Lung (tissue), 12 donors: ENCODE data around the gene STK38. TPM values are rescaled to one million over a fixed set of nuclear protein-coding genes. Genes with fewer than 3 reads are reported as not detected.

ENCODE experiments used
- ATAC-seq: fragments of 200-7000 bp; cut with Tn5 transposase; one replicate; pipeline ENCODE4 v1.9.1; 2020; ENCODE audit warnings: moderate number of reproducible peaks; ENCODE audit not compliant: insufficient read depth, low FRiP score
- DNase-seq, 3 donors: peaks; one replicate each; pipeline ENCODE4 v3.0.0-alpha.2; 2013 to 2017
- H3K27ac ChIP-seq, 2 donors: one replicate each; pipeline ENCODE4 v1.5.1; 2013; ENCODE audit warnings: mild to moderate bottlenecking in 2 of 2, moderate library complexity in 2 of 2, control low read depth in 1 of 2, inconsistent platforms in 1 of 2, low read depth in 1 of 2, low read length in 1 of 2
- H3K27me3 ChIP-seq, 3 donors: one replicate each; pipeline ENCODE4 v1.5.1; 2013; ENCODE audit warnings: low read length in 2 of 3; ENCODE audit not compliant: control insufficient read depth in 3 of 3, insufficient read depth in 3 of 3
- H3K36me3 ChIP-seq, 4 donors: one replicate each; pipeline ENCODE4 v1.5.1; 2013; ENCODE audit warnings: low read length in 4 of 4, mild to moderate bottlenecking in 1 of 4, moderate library complexity in 1 of 4; ENCODE audit not compliant: control insufficient read depth in 4 of 4, insufficient read depth in 4 of 4
- H3K4me1 ChIP-seq, 5 donors: one replicate each; pipeline ENCODE4 v1.5.1; 2013; ENCODE audit warnings: low read length in 5 of 5, mild to moderate bottlenecking in 2 of 5, moderate library complexity in 1 of 5; ENCODE audit not compliant: control insufficient read depth in 5 of 5, insufficient read depth in 5 of 5
- H3K4me3 ChIP-seq: one replicate; pipeline ENCODE4 v1.5.1; 2013; ENCODE audit warnings: mild to moderate bottlenecking, control low read depth, moderate library complexity
- H3K9ac ChIP-seq, 2 donors: one replicate each; pipeline ENCODE4 v1.5.1; 2013; ENCODE audit warnings: low read length in 2 of 2, control low read depth in 1 of 2; ENCODE audit not compliant: insufficient read depth in 1 of 2
- H3K9me3 ChIP-seq, 4 donors: one replicate each; pipeline ENCODE4 v1.5.1; 2013; ENCODE audit warnings: low read length in 3 of 4, mild to moderate bottlenecking in 1 of 4, moderate library complexity in 1 of 4; ENCODE audit not compliant: control insufficient read depth in 4 of 4, insufficient read depth in 3 of 4
- WGBS, 2 donors: extraction: QIAGEN DNeasy Blood & Tissue Kit; methylation state at CpG; one replicate each; pipeline ENCODE4 v1.1.7; 2013; 5-methylcytosine and 5-hydroxymethylcytosine counted together
- polyA plus RNA-seq, 2 donors: library from polyadenylated mRNA; stranded (reverse); fragments of 200-250 nt; gene quantifications; one replicate each; pipeline ENCODE4 v1.2.1, GENCODE V29; 2013
- total RNA-seq, 2 donors: library from RNA; depleted of rRNA in 1 of 2; stranded (reverse); fragments of >200 nt in 1 of 2; gene quantifications; one replicate each; pipeline ENCODE4 v1.2.1, GENCODE V29; 2014 to 2021
- TF ChIP-seq, protein P1 (sequence below): IDR thresholded peaks from 2 replicates; pipeline ENCODE4 v1.5.1; 2012; ENCODE audit warnings: mild to moderate bottlenecking; ENCODE audit errors: control extremely low read depth, extremely low read depth
- donor health status: control.
- donor health status: control.
- donor health status: Bipolar disorder and iron deficiency.
- donor health status: healthy.
- donor health status: DM: yes; HTN: yes; CAD: no.

Gene STK38
- total and polyA plus RNA-seq, 4 donors: 16.7 to 36.1 (median 22.8) TPM

DNA sequence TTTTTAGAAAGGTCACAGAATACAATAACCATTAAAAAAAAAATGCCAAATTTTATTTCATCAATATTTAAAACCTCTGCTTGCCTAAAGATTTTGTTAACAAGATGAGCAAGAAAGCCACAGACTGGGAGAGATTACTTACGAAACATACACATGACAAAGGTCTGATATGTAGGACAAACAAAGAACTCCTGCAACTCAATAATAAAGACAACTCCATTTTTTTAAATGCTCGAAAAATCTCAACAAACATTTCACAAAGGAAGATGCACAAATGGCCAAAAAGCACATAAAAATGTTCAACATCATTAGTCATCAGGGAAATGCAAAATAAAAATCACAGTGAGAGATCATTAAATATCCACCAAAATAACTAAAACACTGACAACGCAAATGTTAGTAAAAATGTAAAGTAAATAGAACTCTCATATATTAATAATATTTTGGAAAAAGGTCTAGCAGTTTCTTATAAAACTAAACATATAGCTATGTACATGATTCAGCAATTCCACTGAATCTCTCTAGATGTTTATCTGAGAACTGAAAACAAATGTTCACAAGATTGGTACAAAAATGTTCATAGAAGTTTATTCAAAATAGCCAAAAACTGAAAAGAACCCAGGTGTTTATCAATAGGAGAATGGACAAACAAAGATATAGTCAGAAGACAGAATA, 10.3 kb downstream of the STK38 start:
- WGBS, 2 donors: 96 to 97% methylated on average over 3 of the region's 3 CpGs
- ATAC-seq (no peak), DNase-seq (no peak)
- TF ChIP-seq, protein P1, sequence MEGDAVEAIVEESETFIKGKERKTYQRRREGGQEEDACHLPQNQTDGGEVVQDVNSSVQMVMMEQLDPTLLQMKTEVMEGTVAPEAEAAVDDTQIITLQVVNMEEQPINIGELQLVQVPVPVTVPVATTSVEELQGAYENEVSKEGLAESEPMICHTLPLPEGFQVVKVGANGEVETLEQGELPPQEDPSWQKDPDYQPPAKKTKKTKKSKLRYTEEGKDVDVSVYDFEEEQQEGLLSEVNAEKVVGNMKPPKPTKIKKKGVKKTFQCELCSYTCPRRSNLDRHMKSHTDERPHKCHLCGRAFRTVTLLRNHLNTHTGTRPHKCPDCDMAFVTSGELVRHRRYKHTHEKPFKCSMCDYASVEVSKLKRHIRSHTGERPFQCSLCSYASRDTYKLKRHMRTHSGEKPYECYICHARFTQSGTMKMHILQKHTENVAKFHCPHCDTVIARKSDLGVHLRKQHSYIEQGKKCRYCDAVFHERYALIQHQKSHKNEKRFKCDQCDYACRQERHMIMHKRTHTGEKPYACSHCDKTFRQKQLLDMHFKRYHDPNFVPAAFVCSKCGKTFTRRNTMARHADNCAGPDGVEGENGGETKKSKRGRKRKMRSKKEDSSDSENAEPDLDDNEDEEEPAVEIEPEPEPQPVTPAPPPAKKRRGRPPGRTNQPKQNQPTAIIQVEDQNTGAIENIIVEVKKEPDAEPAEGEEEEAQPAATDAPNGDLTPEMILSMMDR: no peak
- Histone ChIP-seq H3K4me1 (peaks cover 0 to 10% (median 0%) of the 10 kb centered on the region in 5 donors), H3K36me3 (peaks cover 6 to 17% (median 9%) of the 10 kb centered on the region in 4 donors), H3K9ac (no peak overlapping the region), H3K27me3 (no peaks in the 10 kb centered on the region), H3K9me3 (no peaks in the 10 kb centered on the region), H3K4me3 (no peak overlapping the region), H3K27ac (no peak overlapping the region)

DNA sequence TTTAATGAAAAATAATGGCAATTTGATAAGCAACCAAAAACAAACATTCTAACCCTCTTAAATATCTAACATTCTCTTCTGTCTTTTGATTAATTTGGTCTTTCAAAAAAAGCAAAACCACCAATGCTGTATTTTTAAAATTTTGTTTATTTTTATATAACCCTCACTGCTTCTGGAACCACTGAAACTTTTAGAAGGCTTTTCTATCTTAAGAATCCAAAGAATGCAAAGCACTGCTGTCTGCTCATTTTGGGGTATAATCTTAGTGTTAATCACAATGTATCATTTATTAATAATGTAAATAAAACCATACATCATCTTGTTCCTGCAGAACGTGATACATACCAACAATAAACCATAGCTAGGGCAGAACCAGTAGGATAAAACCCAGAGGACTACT, 14.0 kb downstream of the STK38 start:
- H3K36me3 ChIP-seq: peaks cover 2 to 10% (median 4%) of the 10 kb centered on the region in 4 donors
- ATAC-seq (no peak), DNase-seq (no peak)
- no peak overlapping the region for H3K27ac ChIP-seq
- peaks cover 0 to 10% (median 0%) of the 10 kb centered on the region in 5 donors for H3K4me1 ChIP-seq
- TF ChIP-seq, protein P1: no peak
- H3K27me3 ChIP-seq: no peaks in the 10 kb centered on the region
- WGBS, 2 donors: 50 to 67% methylated on average over 1 of the region's 1 CpG
- H3K9ac ChIP-seq: no peak overlapping the region
- H3K4me3 ChIP-seq: no peak overlapping the region
- no peaks in the 10 kb centered on the region for H3K9me3 ChIP-seq

DNA sequence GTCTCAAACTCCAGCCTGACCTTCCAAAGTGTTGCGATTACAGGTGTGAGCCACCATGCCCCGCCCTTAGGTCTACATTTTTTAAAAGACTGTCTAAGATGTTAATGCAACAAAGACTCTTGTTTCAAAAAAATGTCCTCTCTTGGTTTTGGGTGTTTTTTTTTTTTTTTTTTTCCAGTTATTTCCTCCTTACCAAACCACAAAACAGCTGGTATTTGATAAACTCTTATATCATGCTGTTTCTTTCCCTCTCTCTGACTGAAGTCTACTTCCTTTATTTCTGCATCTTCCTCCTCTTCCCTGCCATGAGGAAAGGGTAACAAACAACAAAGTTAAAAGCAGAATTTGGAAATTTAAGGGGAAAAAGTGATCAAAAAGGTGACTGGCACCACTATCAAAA, 21.2 kb downstream of the STK38 start:
- Histone ChIP-seq H3K27ac (no peak overlapping the region), H3K36me3 (peaks cover 9 to 29% (median 12%) of the 10 kb centered on the region in 4 donors), H3K9me3 (no peaks in the 10 kb centered on the region), H3K27me3 (no peaks in the 10 kb centered on the region), H3K4me1 (peaks cover 0 to 12% (median 0%) of the 10 kb centered on the region in 5 donors), H3K4me3 (no peak overlapping the region), H3K9ac (no peak overlapping the region)
- DNase-seq (no peak), ATAC-seq (no peak)
- TF ChIP-seq, protein P1: no peak
- WGBS, 2 donors: 53 to 83% methylated on average over 2 of the region's 2 CpGs
